ENCODE data around the gene SRCIN1.
A peak's percentile ranks its signal among the peaks of the same experiment; 100 is the strongest.

SRCIN1 gene

GRCh38 chr17:38583176-38583575 is 22.6 kb downstream of the SRCIN1 start:
- no peaks in the 10 kb centered on the region for H3K27me3 ChIP-seq (ENCODE audit: control insufficient read depth, insufficient read depth, low read length)
- no peak overlapping the region for H3K27ac ChIP-seq
- TF ChIP-seq CTCF (IDR thresholded peaks at IDR 0.05) = no peak
- H3K36me3 ChIP-seq (ENCODE audit: control insufficient read depth, insufficient read depth, low read length) = no peaks in the 10 kb centered on the region
- H3K9me3 ChIP-seq (ENCODE audit: control insufficient read depth, low read length) = no peaks in the 10 kb centered on the region
- H3K4me1 ChIP-seq = no peaks in the 10 kb centered on the region
- H3K4me3 ChIP-seq (ENCODE audit: low read depth, low read length) = no peak overlapping the region
- no peaks in the 10 kb centered on the region for H3K79me2 ChIP-seq
- H3K4me2 ChIP-seq (ENCODE audit: low read length) = no peak overlapping the region
- H2AFZ ChIP-seq = no peak overlapping the region
- H3K9ac ChIP-seq = no peak overlapping the region

GRCh38 chr17:38582069-38582468 is 23.7 kb downstream of the SRCIN1 start:
- Histone ChIP-seq H3K4me3 (ENCODE audit: low read depth, low read length) (no peak overlapping the region), H3K9me3 (ENCODE audit: control insufficient read depth, low read length) (no peaks in the 10 kb centered on the region), H2AFZ (no peak overlapping the region), H3K27ac (no peak overlapping the region), H3K27me3 (ENCODE audit: control insufficient read depth, insufficient read depth, low read length) (no peaks in the 10 kb centered on the region), H3K9ac (no peak overlapping the region), H3K36me3 (ENCODE audit: control insufficient read depth, insufficient read depth, low read length) (no peaks in the 10 kb centered on the region), H3K79me2 (no peaks in the 10 kb centered on the region), H3K4me1 (no peaks in the 10 kb centered on the region), H3K4me2 (ENCODE audit: low read length) (no peak overlapping the region)
- TF ChIP-seq CTCF (IDR thresholded peaks at IDR 0.05) = no peak

GRCh38 chr17:38579934-38580333 is 25.8 kb downstream of the SRCIN1 start:
- Histone ChIP-seq H3K4me1 (no peaks in the 10 kb centered on the region), H3K4me3 (ENCODE audit: low read depth, low read length) (no peak overlapping the region), H3K4me2 (ENCODE audit: low read length) (no peak overlapping the region), H3K9ac (no peak overlapping the region), H3K27ac (no peak overlapping the region), H3K27me3 (ENCODE audit: control insufficient read depth, insufficient read depth, low read length) (no peaks in the 10 kb centered on the region), H3K79me2 (no peaks in the 10 kb centered on the region), H3K36me3 (ENCODE audit: control insufficient read depth, insufficient read depth, low read length) (no peaks in the 10 kb centered on the region), H3K9me3 (ENCODE audit: control insufficient read depth, low read length) (no peaks in the 10 kb centered on the region), H2AFZ (no peak overlapping the region)
- TF ChIP-seq CTCF (IDR thresholded peaks at IDR 0.05) = peak; percentile 18

- Histone ChIP-seq H3K27ac (no peak overlapping the region), H3K27me3 (ENCODE audit: control insufficient read depth, insufficient read depth, low read length) (no peaks in the 10 kb centered on the region)
- no peak for TF ChIP-seq CTCF (IDR thresholded peaks at IDR 0.05)
Measured at GRCh38 chr17:38579083-38579480, 26.7 kb downstream of the SRCIN1 start.

DNA sequence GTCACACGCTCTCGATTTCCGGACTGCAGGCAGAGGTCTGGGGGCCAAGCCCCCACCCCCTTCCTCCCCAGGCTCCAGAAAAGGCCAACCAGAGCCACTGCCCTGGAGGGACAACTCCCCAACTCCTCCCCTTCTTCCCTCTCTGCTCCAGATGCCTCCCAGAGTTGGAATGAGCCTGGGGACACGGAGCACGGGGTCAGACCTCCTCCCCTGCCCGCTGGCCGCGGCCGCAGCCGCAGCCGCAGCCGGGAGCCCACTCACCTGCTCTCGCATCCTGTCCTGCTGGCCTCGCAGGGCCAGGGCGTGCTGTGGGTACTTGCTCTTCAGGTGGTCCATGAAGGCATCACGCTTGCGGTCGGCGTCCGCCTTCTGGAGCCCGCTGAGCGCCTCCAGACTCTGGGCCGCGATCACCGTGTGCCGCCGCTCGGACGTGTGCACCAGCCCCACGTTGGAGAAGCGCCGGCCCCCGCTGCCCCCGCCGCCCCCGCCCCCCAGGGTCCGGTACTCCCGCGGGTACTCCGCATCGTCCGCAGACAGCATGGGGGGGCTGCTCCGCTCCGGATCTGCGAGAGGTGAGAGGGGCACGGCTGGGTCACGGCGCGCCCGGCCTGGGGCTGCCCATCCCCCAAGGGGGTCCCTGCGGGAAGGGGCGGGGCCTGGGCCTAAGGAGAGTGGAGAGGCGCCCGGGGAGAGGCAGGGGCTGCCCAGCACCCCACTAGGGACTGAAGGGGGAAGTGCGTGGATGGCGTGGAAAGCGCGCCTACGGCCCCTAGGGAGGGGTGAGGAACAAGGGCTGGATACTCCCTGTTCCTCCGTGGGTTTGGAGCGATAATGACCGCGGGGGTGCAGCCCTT is 27.3 kb downstream of the SRCIN1 start:
- H2AFZ ChIP-seq = peak overlapping the region; percentile 57
- H3K4me2 ChIP-seq (ENCODE audit: low read length) = no peak overlapping the region
- no peak overlapping the region for H3K27ac ChIP-seq
- no peak for TF ChIP-seq CTCF (IDR thresholded peaks at IDR 0.05)
- no peaks in the 10 kb centered on the region for H3K79me2 ChIP-seq
- H3K36me3 ChIP-seq (ENCODE audit: control insufficient read depth, insufficient read depth, low read length) = no peaks in the 10 kb centered on the region
- no peaks in the 10 kb centered on the region for H3K9me3 ChIP-seq (ENCODE audit: control insufficient read depth, low read length)
- no peak overlapping the region for H3K9ac ChIP-seq
- no peaks in the 10 kb centered on the region for H3K4me1 ChIP-seq
- no peak overlapping the region for H3K4me3 ChIP-seq (ENCODE audit: low read depth, low read length)
- no peaks in the 10 kb centered on the region for H3K27me3 ChIP-seq (ENCODE audit: control insufficient read depth, insufficient read depth, low read length)

More at GRCh38 chr17:38579083-38579480, 26.7 kb downstream of the SRCIN1 start:
- no peak overlapping the region for H3K9ac ChIP-seq
- H3K4me1 ChIP-seq = no peaks in the 10 kb centered on the region
- no peak overlapping the region for H3K4me3 ChIP-seq (ENCODE audit: low read depth, low read length)
- H3K9me3 ChIP-seq (ENCODE audit: control insufficient read depth, low read length) = no peaks in the 10 kb centered on the region
- H3K36me3 ChIP-seq (ENCODE audit: control insufficient read depth, insufficient read depth, low read length) = no peaks in the 10 kb centered on the region
- no peaks in the 10 kb centered on the region for H3K79me2 ChIP-seq
- H2AFZ ChIP-seq = no peak overlapping the region
- no peak overlapping the region for H3K4me2 ChIP-seq (ENCODE audit: low read length)
